HG03097 (cell line): ENCODE results near the gene CARS1.

Experiments used
- ATAC-seq: cut with Tn5 transposase; IDR thresholded peaks from one replicate; pipeline ENCODE4 v1.9.1; 2021; ENCODE audit not compliant: unreplicated experiment, low FRiP score

Gene CARS1

DNA sequence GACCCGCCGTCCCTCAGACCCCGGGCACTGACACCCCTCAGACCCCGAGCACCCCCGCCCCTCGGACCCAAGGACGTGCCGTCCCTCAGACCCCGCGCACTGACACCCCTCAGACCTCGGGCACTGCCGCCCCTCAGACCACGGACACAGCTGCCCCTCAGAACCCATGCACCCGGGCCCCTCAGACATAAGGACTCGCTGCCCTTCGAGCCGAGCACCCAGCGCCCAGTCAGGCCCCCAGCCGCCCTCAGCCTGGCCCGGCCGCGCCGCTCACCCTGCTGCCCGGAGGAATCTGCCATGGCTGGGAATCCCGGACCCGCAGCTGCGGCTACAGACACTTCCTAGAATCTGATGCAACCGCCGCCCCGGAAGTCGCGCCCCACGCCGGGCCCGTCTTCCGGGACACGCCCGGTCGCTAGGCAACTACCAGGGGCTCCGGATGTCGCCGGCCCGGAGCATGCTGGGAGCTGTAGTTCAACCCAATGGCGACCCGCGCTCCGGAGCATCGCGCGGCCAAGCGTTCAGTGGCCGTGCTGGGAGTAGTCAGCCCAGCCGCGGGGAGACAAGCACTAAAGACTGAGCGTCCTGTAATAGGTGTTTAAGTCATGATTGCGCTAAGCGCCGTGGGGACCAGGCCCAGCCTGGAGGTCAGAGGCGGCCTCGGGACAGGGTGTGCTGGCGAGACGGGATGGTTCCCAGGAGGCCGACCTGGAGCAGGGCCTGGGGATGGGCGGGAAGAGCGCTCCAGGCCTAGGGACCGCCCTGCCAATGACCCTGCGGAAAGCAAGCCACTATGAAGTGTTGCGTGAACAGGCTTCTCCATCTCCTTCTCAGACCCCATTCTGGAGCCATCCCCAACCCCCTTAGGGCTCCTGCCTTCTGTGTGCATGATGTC is at the start of gene CARS1:
TSS of gene CARS1 (minus strand) at position 355 of the 895 bp plus-strand sequence. CDS start at position 299, 56 bp downstream.
- ATAC-seq, result peak; percentile 91

DNA sequence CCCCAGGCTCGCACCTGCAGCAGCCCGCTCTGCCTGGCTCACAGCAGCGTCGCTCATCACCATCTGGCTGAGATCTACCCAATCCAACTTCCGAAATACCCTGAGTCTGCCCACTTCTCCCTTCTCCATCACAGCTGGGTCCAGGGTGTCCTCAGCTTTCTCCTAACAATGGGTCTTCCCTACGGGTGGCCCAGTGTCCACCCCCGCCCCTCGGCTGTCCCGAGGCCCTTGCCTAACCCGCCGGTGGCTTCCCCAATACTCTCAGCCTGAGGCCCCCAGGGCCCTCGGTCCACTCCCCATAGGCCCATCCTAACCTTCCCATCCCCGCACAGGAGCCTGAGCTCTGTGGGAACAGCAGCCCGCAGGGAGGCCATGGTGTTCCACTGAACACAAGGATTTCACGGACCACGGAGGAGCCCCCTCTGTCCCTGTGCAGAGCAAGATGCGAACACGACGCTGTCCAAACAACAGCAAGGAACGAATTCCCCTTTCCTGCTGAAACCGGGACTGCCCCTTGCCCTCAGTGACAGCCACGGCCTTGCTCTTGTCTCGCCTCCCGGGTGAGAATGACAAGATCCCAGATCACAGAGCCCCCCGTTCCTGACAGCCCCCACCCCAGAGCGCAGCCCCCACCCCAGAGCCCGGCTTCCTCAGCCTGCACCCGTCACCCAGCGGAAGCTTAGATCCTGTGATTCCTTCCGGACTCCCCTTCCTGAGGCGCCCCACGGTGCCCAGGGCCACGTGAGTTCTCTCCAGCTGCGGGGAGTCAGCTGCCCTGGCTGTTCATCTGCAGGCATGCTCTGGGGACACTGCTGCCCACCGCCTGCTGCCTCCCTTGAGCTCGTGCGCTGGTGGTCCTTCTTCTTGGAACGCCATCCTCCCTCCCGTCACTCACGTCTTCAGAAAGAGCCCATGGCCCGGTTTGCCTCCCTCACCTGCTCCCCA is 48.8 kb upstream of the CARS1 start:
- ATAC-seq, result no peak

DNA sequence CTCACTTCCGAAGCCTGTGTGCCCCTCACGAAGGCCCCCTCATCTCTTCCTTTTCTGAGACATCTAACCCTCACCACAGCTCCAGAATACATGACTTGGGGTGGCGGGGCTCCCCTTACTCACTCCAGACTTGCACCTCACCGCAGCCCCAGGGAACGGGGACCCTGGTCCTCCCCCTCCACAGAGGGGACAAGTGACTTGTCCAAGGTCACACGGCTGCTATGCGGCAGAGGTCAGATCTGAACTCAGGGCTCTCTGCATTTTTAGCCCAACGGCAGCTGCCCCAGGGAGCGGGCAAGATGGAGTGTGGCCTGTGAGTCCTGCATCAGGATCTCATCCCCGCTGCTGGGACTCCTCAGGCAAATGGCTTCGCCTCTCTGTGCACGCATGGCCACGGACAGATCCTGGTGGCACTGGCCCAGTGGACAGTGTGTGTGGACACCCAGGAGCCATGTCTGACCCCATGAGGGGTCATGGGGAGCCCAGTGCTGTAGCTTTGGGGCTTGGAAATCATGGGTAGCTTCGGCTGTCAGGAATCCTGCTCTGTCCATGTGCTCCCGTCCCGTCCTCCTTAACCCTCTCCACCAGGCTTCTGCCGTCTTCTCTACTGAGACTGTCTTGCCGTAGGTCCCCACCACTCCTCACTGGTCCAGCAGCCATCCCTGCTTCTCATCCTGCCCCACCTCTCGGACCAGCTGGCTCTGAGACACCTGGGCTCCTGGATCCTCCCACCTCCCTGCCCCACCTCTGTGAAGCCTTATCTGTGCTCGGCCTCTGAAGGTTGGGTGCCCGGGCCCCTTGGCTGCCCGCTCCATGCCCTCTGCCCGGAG is 48.0 kb upstream of the CARS1 start:
- ATAC-seq, result no peak

DNA sequence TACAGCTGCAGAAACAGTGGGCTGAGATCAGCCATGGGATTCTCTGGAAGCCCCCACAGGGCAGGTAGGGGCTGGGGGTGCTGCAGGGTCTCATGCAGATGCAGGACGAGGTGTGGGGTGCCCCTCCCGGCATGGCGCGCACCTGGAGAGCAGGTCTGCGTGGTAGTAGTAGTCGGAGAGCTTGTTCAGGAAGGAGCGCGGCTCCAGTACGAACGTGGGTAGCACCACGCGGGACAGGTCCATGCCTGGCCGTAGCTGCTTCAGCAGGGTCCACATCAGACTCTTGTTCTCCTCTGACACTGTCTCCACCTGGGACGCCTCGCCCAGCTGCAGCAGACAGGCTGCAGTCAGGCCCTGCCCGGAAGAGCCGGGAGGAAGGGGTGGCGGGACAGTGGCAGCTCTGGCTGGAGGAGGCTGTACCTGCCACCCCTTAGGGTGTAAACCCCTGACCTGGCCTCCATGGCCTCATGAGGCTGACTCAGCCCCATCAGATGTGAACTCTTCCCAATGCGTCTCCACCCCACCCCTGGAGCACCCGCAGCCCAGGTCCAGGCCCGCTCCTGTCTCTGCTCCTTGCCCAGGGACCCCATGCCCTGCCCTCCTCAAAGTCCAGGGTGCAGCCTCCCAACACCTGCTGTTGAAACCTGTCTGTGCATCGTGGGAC is 47.0 kb upstream of the CARS1 start:
- no peak for ATAC-seq

DNA sequence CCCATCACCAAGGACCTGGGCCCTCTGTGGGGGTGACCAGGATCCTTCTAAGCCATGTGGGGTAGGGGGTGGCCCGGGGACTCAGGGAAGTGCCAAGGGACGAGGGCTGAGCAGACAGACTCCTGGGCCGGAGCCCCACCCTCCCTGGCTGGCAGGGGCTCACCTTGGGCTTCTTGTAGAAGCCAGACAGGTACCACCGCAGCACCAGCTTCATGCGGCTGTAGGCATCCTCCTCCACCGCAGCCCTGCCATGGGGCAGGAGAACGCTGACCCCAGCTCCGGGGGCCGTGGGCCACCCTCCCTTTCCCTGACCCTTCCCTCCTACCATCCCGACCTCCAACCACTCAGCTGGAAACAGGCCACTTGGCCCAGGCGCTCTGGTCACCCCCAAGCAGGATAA is 45.9 kb upstream of the CARS1 start:
- ATAC-seq, result no peak

DNA sequence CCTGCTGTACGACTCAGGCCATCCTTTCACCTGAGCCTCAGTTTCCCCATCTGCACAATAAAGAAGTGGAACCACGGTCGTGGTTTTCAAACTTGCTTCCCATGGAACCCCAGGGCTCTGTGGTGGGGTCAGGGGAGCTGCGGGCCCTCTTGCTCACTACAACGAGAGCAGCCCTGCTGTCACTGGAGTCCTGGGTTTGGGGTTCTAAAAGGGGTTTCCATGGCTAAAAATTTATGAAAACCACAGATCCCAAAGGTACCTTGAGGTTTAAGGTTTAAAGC is 45.4 kb upstream of the CARS1 start:
- no peak for ATAC-seq

DNA sequence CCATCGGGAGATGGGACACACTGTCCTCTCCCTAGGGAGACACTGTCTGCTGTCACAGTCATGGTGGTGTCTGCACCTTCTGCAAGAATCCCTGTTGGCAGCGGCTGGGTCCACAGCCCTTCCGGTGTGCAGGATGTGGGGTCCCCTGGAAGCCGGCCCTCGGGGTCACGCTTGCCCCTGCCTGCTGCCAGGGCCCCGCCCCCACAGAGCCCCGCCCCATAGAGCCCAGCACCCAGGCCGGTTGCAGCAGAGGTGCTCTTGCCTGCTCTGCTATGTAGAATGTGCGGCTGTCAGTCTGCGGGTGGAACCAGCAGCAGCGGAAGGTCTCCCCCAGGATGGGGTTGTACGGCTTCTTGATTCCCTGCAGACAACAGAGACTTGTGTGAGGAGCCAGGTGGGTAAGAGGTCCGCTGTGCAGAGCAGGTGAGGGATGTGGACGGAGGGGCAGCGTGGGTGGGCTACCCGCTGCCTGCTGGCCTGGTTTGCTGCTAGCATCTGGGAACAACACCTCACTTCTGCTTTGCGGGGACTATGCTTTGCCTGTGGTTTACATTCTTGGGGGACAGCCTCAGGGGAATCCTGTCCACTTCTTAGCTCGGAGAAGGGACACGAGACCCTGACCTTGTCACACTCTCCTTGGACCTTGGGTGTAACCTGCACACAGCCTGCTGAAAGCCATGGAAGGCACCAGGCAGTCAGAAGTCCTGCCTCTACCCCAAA is 44.9 kb upstream of the CARS1 start:
- no peak for ATAC-seq

DNA sequence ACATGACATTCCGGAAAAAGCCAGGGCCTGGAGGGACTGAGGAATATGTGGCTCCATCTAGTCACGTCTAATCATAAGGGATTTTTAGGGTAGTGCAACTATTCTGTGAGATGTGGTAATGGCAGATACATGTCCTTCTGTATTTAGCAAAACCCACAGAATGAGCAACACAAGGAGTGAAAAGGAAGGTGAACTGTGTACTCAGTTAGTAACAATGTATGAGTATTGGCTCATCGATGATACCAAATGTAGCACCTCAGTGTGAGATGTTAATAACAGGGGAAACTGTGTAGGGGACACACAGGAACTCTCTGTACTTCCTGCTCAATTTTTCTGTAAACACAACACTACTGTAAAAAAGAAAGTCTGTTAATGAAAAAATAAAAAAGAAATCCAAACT is 42.0 kb upstream of the CARS1 start:
- no peak for ATAC-seq

DNA sequence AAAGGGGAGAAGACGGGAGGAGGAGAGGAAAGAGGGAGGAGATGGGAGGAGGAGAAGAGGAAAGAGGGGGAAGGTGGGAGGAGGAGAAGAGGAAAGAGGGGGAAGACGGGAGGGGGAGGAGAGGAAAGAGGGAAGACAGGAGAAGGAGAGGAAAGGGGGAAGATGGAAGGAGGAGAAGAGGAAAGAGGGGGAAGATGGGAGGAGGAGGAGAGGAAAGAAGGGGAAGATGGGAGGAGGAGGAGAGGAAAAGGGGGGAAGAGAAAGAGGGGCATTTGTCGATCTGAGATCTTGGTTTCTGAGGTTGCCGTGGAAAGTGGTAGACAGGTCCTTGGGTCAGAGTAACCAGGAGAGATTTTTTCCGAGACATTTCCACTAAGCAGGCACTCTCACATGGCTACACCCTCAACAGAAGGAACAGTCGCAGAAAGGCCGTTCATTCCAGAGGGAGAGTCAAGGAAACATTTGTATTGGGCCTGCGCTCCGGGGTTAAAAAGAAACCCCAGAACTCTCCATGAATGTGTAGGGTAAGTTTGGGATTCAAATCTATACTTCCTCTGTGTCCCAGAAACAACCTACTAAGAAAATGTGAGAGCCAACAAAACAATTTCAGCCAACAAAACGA is 39.8 kb upstream of the CARS1 start:
- no peak for ATAC-seq

DNA sequence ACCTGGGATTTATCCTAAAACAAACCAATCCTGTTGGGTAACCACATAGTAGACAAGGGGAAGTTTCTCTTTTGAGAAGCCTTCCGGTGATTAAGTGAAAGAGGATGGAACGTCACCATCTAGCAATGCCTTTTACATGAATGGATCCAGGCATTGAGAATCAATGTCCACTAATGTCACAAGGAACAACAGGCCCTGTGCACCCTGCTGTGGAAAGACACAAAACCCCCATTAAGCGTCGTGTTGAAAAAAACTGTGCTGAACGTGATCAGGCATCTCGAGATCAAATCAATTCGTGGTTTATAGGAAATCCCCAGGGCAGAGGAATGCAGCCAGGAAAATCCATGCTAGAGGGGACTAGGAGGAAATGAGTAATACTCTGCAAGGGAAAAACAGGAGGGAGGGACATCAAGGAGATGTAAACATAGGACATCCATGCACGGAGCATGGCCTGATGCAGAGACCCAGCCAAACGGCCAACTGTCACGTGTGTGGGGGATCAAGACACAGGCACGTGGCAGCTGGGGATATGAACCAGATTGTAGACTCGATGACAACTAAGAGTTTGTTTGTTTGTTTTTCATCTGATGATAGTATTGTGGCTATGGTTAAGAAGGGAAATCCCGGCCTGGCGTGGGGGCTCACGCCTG is 38.6 kb upstream of the CARS1 start:
- ATAC-seq, result no peak

DNA sequence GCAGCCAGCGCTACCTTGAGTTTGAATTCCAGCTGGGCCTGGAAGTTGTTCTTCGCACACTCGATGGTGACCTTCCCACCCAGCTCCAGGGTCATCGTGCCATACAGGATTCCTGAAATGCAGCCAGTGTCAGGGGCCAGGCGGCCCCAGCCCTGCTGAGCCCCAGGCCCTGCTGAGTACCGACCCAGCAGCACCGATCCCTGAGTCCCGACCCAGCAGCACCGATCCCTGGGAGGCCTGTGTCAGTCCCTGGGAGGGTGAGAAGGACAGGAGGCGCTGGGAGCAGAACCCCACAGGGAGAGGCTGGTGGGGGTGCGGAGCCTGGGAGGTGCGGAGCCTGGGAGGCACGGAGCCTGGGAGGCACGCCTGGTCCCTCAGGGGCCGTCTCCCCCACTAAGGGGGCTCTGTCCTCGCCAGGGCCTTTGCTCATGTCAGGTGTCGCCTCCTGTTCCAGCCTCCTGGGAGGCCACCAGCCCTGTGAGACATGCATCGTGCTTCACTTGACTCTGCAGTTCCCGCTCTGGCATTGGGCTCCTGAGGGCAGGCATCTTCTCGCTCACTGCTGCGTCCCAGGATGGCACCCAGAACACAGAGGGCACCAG is 37.1 kb upstream of the CARS1 start:
- ATAC-seq, result no peak

DNA sequence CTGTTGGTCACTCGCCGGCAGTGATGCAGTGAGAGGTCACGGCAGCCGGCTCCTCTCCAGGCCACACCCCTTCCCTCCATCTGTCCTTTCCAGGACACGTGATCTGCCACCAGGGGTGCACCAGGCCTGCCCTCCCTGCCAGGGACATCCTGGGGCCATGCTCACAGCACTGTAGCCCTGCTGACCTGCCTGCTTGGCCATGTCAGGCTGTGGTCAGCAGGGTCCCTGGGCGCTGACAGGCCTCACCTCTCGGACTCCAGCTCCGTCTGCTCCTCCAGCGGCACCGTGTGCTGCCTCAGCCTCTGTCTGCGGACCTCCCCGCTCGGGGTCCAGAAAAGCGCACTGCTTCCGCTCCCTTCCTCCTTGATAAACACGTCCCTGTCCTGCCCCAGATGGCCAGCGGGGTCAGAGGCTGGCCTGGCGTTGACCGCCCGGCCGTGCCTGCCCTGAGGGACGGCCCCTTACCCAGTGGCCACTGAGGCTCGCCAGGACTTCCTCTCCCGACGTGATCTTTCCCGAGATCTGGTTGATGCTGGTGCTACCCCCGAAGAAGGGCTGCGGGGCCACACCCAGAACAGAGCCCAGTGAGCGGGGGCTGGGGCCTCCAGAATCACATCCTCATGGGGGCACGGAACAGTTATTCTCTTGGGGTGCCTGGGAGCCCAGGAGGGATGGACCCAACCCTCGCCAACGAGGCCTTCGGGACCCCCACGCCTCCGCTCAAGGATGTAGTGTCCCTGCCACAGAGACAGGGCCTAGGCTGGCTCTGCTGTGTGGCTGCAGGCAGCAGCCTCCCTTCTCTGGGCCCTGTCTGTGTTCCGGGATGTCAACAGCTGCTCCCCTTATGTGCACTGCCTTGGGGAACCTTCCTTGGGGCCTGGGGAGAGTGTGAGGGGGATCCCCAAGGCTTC is 36.3 kb upstream of the CARS1 start:
- no peak for ATAC-seq

DNA sequence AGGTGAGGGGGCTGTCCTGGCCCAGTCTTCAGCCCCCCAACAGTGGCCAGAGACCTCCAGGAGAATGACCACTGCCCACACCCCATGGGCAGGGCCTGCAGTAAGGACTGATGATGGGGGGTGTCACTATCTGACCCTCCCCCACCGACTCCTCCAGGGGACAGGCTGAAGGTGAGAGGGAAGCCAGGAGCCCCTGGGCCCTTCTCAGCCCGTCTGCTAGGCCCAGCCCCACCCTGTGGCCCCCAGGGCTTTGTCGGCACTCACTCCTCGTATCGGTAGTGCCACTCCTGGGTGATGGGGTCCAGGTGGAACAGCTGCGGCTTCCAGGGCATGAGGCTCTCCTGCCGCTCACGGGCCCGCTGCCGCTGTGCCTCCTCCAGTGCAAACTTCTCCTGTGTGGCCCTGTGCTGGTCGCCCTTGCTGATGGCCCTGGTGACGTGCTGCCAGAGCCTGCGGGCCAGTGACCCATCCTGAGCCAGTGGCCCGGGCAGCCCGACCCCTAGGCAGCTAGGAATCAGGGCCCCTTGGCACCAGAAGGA is 35.4 kb upstream of the CARS1 start:
- no peak for ATAC-seq

DNA sequence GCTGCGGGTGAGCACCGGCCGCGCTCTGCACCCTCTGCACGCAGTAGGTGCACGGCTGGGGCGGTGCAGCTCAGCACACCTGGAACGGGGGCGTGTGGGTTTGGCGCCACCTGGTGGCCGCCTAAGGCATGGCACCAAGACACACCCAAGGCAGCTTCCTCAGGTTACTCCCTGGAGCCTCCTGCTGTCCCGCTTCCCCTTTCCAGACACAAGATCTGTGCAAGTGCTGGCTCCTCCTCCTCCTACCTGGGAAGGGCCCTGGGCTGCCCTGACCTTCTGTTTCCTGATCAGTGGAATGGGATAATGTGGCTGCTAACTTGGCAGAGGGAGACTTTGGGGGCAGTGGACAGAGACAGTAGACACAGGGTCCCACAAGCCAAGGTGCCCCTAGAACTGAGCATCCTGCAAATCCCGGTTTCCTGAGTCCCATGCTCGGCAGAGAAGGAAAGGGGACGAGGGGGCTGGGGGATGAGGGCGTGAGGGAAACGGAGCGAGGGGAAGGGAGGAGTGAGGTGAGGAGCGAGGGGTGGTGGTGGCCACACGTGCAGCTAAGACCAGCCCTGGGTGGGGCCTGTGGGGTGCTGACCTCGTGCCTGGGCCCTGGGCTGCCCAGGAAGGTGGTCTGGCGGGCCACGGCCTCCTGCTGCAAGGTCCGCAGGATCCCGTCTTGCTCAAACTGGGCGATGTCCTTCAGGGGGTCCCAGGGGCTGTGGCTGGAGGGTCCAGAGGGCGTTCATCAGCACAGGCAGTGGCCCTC is 34.8 kb upstream of the CARS1 start:
- ATAC-seq, result no peak

DNA sequence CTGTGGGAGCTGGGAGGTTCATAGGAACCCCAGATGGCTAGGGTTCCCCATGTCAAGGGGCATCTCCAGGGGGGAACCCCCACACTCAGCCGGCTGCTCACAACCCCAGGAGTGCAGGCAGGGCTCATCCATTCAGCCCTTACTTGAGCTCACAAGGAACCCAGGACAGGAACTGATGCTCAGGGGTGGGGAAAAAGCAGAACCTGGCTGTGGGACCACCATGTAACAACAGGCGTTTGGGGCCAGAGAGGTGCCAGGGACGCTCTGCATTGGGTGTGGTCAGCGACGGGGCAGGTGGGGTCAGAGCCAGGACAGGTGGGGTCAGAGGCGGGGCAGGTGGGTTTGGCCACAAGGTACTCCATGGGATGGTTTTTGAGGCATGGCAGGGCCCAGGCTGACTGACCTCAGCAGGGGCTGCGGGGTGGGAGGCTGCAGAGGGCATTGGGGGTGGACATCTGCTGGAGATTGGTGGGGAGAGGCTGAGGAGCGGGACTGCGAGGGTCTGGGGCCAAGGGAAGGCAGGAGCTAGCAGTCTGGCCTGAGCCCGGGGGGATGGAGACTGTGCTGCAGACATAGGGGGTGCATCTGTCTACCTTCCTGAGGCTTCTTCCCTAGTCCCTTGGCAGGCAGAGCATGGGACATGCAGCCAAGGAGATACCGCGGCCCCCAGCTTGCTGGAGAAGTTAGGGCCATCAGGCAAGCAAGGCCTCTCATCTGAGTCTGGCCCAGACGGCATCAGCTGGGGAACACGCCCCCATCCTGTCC is 34.0 kb upstream of the CARS1 start:
- no peak for ATAC-seq
